HL-60 (cell line): ENCODE measurements around the gene UBXN10.

ENCODE experiments used
- DNase-seq, 2 experiments: peaks; one replicate each; pipeline ENCODE4 v3.0.0-alpha.2; 2010 to 2020; ENCODE audit warnings: low read depth in 1 of 2, low spot score in 1 of 2
- H3K27ac ChIP-seq: fragments of 250-450 bp; sonication (Bioruptor Pico); replicated peaks from 2 replicates; pipeline ENCODE4 v1.5.1; 2020; ENCODE audit warnings: mild to moderate bottlenecking, moderate library complexity
- H3K27me3 ChIP-seq: fragments of 250-450 bp; sonication (Bioruptor Pico); 2 replicates; pipeline ENCODE4 v1.5.1; 2021; ENCODE audit warnings: mild to moderate bottlenecking, moderate library complexity; ENCODE audit not compliant: insufficient read depth, poor library complexity, severe bottlenecking
- H3K4me3 ChIP-seq: replicated peaks from 2 replicates; pipeline ENCODE4 v1.5.1; 2011; ENCODE audit warnings: mild to moderate bottlenecking, control low read depth, low read length; ENCODE audit not compliant: insufficient read depth
- CTCF ChIP-seq: IDR thresholded peaks from one replicate; pipeline ENCODE4 v1.5.1; 2011; ENCODE audit warnings: low read length, control low read depth, inconsistent platforms; ENCODE audit not compliant: insufficient read depth
- GABPA ChIP-seq: IDR thresholded peaks from 2 replicates; pipeline ENCODE4 v1.6.1; 2012; ENCODE audit warnings: low read depth
- POLR2AphosphoS5 ChIP-seq: IDR thresholded peaks from 2 replicates; pipeline ENCODE4 v1.6.1; 2012; ENCODE audit warnings: low read depth
- SPI1 ChIP-seq: IDR thresholded peaks from 2 replicates; pipeline ENCODE4 v1.6.1; 2012; ENCODE audit warnings: low read depth, mild to moderate bottlenecking, borderline replicate concordance
- TF ChIP-seq, protein P1 (sequence below): IDR thresholded peaks from 2 replicates; pipeline ENCODE4 v1.6.1; 2012; ENCODE audit warnings: low read depth; ENCODE audit not compliant: insufficient replicate concordance

Gene UBXN10

GRCh38 chr1:20199403-20199802 is 13.5 kb downstream of the UBXN10 start:
- H3K27me3 ChIP-seq, result no peaks in the 10 kb centered on the region
- TF ChIP-seq CTCF, result no peak
- no peak for TF ChIP-seq SPI1
- TF ChIP-seq, protein P1, sequence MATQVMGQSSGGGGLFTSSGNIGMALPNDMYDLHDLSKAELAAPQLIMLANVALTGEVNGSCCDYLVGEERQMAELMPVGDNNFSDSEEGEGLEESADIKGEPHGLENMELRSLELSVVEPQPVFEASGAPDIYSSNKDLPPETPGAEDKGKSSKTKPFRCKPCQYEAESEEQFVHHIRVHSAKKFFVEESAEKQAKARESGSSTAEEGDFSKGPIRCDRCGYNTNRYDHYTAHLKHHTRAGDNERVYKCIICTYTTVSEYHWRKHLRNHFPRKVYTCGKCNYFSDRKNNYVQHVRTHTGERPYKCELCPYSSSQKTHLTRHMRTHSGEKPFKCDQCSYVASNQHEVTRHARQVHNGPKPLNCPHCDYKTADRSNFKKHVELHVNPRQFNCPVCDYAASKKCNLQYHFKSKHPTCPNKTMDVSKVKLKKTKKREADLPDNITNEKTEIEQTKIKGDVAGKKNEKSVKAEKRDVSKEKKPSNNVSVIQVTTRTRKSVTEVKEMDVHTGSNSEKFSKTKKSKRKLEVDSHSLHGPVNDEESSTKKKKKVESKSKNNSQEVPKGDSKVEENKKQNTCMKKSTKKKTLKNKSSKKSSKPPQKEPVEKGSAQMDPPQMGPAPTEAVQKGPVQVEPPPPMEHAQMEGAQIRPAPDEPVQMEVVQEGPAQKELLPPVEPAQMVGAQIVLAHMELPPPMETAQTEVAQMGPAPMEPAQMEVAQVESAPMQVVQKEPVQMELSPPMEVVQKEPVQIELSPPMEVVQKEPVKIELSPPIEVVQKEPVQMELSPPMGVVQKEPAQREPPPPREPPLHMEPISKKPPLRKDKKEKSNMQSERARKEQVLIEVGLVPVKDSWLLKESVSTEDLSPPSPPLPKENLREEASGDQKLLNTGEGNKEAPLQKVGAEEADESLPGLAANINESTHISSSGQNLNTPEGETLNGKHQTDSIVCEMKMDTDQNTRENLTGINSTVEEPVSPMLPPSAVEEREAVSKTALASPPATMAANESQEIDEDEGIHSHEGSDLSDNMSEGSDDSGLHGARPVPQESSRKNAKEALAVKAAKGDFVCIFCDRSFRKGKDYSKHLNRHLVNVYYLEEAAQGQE, result no peak
- no peak for TF ChIP-seq GABPA
- TF ChIP-seq POLR2AphosphoS5, result no peak
- no peak for DNase-seq
- no peak overlapping the region for H3K27ac ChIP-seq
- no peak overlapping the region for H3K4me3 ChIP-seq

GRCh38 chr1:20199840-20200239 is 13.9 kb downstream of the UBXN10 start:
- TF ChIP-seq POLR2AphosphoS5, result no peak
- no peak for TF ChIP-seq GABPA
- TF ChIP-seq, protein P1, result no peak
- TF ChIP-seq SPI1, result no peak
- no peak for TF ChIP-seq CTCF
- no peak overlapping the region for H3K4me3 ChIP-seq
- no peaks in the 10 kb centered on the region for H3K27me3 ChIP-seq
- no peak overlapping the region for H3K27ac ChIP-seq
- no peak for DNase-seq

DNA sequence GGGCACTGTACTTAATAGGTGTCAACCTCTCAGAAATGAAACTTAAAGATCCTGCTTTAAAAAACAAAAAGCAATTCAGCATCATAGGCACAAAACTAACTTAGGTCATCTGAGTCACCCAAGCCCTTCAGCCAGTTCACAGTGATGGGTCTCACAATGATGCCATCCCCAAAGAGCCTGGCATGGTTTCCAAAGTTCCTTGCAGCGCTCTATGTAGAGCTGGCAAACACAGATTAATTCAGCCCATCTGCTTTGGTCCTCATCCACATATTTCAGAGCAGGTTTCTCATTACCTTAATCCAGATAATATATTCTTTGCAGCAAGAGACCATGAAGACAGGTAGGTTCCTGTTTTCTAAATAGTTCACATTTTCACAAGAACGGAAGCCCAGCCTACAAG is 15.1 kb downstream of the UBXN10 start:
- Histone ChIP-seq H3K27ac (no peak overlapping the region), H3K27me3 (no peaks in the 10 kb centered on the region), H3K4me3 (no peak overlapping the region)
- no peak for TF ChIP-seq POLR2AphosphoS5
- TF ChIP-seq, protein P1, result no peak
- TF ChIP-seq CTCF, result no peak
- TF ChIP-seq SPI1, result no peak
- no peak for TF ChIP-seq GABPA
- peak in 1 of 2 experiments; percentile 37 for DNase-seq
